K562 (cell line): ENCODE results near the gene PSMA5. TPM values are rescaled to one million over a fixed set of nuclear protein-coding genes. Genes with fewer than 3 reads are reported as not detected.

Source experiments
- ASH1L ChIP-seq: fragments of 450-650 bp; IDR thresholded peaks from 2 replicates; pipeline ENCODE4 v1.6.1; 2018; ENCODE audit warnings: borderline replicate concordance, mild to moderate bottlenecking, low read depth; ENCODE audit not compliant: partially characterized antibody
- CBX1 ChIP-seq: sonication (generic); IDR thresholded peaks from 2 replicates; pipeline ENCODE4 v1.6.1; 2016; ENCODE audit warnings: antibody characterized with exemption, low read depth, mild to moderate bottlenecking
- CXXC5 ChIP-seq: fragments of 250-450 bp; sonication (Bioruptor Pico); IDR thresholded peaks from 2 replicates; pipeline ENCODE4 v1.8.0; 2022; ENCODE audit warnings: inconsistent platforms, mild to moderate bottlenecking, moderate library complexity
- ELF1 ChIP-seq: fragments of 200-800 bp; sonication (Bioruptor generic); IDR thresholded peaks from 2 replicates; pipeline ENCODE4 v1.6.1; 2016; ENCODE audit warnings: missing genetic modification characterization, missing compliant biosample characterization
- ELF2 ChIP-seq: fragments of 250-450 bp; sonication (Bioruptor Pico); IDR thresholded peaks from 2 replicates; pipeline ENCODE4 v1.5.0; 2021; ENCODE audit warnings: mild to moderate bottlenecking
- ETS1 ChIP-seq: conservative IDR thresholded peaks from 2 replicates; pipeline ENCODE4 v1.6.1; 2011; ENCODE audit warnings: low read depth, mild to moderate bottlenecking, low read length; ENCODE audit not compliant: control insufficient read depth
- HOXB6 ChIP-seq: fragments of 250-450 bp; sonication (Bioruptor Pico); IDR thresholded peaks from 2 replicates; pipeline ENCODE4 v1.5.1; 2022; ENCODE audit warnings: mild to moderate bottlenecking, borderline replicate concordance
- KAT7 ChIP-seq: sonication (generic); formaldehyde crosslinking; IDR thresholded peaks from 2 replicates; pipeline ENCODE4 v1.8.0; 2022; ENCODE audit warnings: missing genetic modification reagents, mild to moderate bottlenecking, borderline replicate concordance
- KLF10 ChIP-seq: fragments of 250-450 bp; sonication (Bioruptor Pico); IDR thresholded peaks from 2 replicates; pipeline ENCODE4 v1.6.1; 2021; ENCODE audit warnings: matching md5 sums
- LARP7 ChIP-seq: fragments of 450-650 bp; IDR thresholded peaks from 2 replicates; pipeline ENCODE4 v1.6.1; 2016
- NR2C2 ChIP-seq, 2 experiments: fragments of 200-800 bp in 1 of 2; sonication (Bioruptor generic) in 1 of 2; sonication (generic) in 1 of 2; formaldehyde crosslinking in 1 of 2; IDR thresholded peaks; 2 replicates each; pipeline versions ENCODE4 v1.6.1 to v1.8.0; 2016 to 2022; ENCODE audit warnings: mild to moderate bottlenecking in 1 of 2, missing compliant biosample characterization in 1 of 2, missing genetic modification characterization in 1 of 2, missing genetic modification reagents in 1 of 2
- RBFOX2 ChIP-seq: fragments of 200-400 bp; formaldehyde crosslinking; IDR thresholded peaks from 2 replicates; pipeline ENCODE4 v1.6.1; 2017; ENCODE audit warnings: low read depth, mild to moderate bottlenecking, low read length, moderate library complexity
- RNF2 ChIP-seq: sonication (generic); IDR thresholded peaks from 2 replicates; pipeline ENCODE4 v1.6.1; 2016
- SMAD4 ChIP-seq: fragments of 250-450 bp; sonication (Bioruptor Pico); conservative IDR thresholded peaks from 2 replicates; pipeline ENCODE4 v1.8.0; 2021; ENCODE audit warnings: inconsistent platforms, mild to moderate bottlenecking, moderate library complexity
- SMARCA4 ChIP-seq: fragments of 450-650 bp; IDR thresholded peaks from 2 replicates; pipeline ENCODE4 v1.6.1; 2016
- SPI1 ChIP-seq: IDR thresholded peaks from 2 replicates; pipeline ENCODE4 v1.6.1; 2011; ENCODE audit warnings: low read depth, low read length, control low read depth, borderline replicate concordance
- SRSF9 ChIP-seq: fragments of 200-400 bp; formaldehyde crosslinking; IDR thresholded peaks from 2 replicates; pipeline ENCODE4 v1.6.1; 2017; ENCODE audit warnings: low read depth, low read length, borderline replicate concordance
- TAF1 ChIP-seq: IDR thresholded peaks from 2 replicates; pipeline ENCODE4 v1.6.1; 2011; ENCODE audit warnings: mild to moderate bottlenecking, low read length, moderate library complexity; ENCODE audit not compliant: insufficient read depth, control insufficient read depth, severe bottlenecking; ENCODE audit errors: extremely low read depth
- ZC3H11A ChIP-seq: IDR thresholded peaks from 2 replicates; pipeline ENCODE4 v1.6.1; 2012; ENCODE audit warnings: low read depth, low read length, improper control_type of control experiment
- ZNF766 ChIP-seq: fragments of 200-800 bp; sonication (Bioruptor generic); conservative IDR thresholded peaks from 2 replicates; pipeline ENCODE4 v1.6.1; 2016; ENCODE audit warnings: missing genetic modification characterization, missing compliant biosample characterization
- polyA plus RNA-seq, 8 experiments: library from polyadenylated mRNA; depleted of rRNA in 4 of 8; stranded (reverse) in 5 of 8; unstranded in 3 of 8; fragments of >200 nt; fragmentation: Nextera tagmentation in 2 of 8; fragmentation: Illumina TruSeq in 1 of 8; extraction: Ambion mirVana in 2 of 8; extraction: Trizol in 1 of 8; gene quantifications; 2 replicates each; pipeline versions ENCODE4 v1.2.1 to v1.2.3, GENCODE V29; 2011 to 2014; ENCODE audit warnings: inconsistent platforms in 1 of 8, missing spikeins in 1 of 8
- total RNA-seq, 7 experiments: library from RNA; depleted of rRNA in 6 of 7; stranded (reverse); fragments of >200 nt in 6 of 7; fragmentation: Illumina TruSeq in 2 of 7; extraction: Trizol in 2 of 7; gene quantifications; 2 replicates each; pipeline versions ENCODE4 v1.2.1 to v1.2.3, GENCODE V29; 2011 to 2021; ENCODE audit warnings: low replicate concordance in 1 of 7
- TF ChIP-seq, protein P1 (sequence below): fragments of 450-650 bp; IDR thresholded peaks from 2 replicates; pipeline ENCODE4 v1.6.1; 2014; ENCODE audit warnings: low read depth, mild to moderate bottlenecking, moderate library complexity, borderline replicate concordance
- TF ChIP-seq, protein P2 (sequence below), 2 experiments: fragments of 450-650 bp; conservative IDR thresholded peaks; 2 replicates each; pipeline ENCODE4 v1.6.1; 2017; ENCODE audit warnings: mild to moderate bottlenecking in 2 of 2, moderate library complexity in 2 of 2

The PSMA5 gene
- total and polyA plus RNA-seq, 9 of the 15 experiments (the other 6 are each of a cell fraction or from before 2014, with no cell fraction given) = 82.6 to 542 (median 287) TPM

- TF ChIP-seq ELF2 (peak; percentile 68; the same call in 1 of the 2 replicates), RNF2 (no peak), CXXC5 (CRISPR knock-in tag) (0 out of 2 replicates have a peak, but pooled peaks have one; percentile 26), ASH1L (peak; percentile 59), ELF1 (tag) (peak; percentile 89), SRSF9 (no peak), ETS1 (0 out of 2 replicates have a peak, but pooled peaks have one; percentile 44), HOXB6 (no peak), TAF1 (peak; percentile 78), SMAD4 (CRISPR knock-in tag) (peak; percentile 84), RBFOX2 (peak; percentile 61), ZC3H11A (no peak), ZNF766 (CRISPR knock-in tag) (peak; percentile 79), LARP7 (no peak), KLF10 (no peak), SMARCA4 (0 out of 2 replicates have a peak, but pooled peaks have one; percentile 25), CBX1 (no peak), SPI1 (peak; percentile 17; the same call in 1 of the 2 replicates), NR2C2 (CRISPR knock-in tag; IDR thresholded peaks at IDR 0.05) (peak; percentile 39; the same call in 1 of the 2 replicates), NR2C2 (tag; IDR thresholded peaks at IDR 0.05) (peak; percentile 98), KAT7 (no peak)
- TF ChIP-seq, protein P1, sequence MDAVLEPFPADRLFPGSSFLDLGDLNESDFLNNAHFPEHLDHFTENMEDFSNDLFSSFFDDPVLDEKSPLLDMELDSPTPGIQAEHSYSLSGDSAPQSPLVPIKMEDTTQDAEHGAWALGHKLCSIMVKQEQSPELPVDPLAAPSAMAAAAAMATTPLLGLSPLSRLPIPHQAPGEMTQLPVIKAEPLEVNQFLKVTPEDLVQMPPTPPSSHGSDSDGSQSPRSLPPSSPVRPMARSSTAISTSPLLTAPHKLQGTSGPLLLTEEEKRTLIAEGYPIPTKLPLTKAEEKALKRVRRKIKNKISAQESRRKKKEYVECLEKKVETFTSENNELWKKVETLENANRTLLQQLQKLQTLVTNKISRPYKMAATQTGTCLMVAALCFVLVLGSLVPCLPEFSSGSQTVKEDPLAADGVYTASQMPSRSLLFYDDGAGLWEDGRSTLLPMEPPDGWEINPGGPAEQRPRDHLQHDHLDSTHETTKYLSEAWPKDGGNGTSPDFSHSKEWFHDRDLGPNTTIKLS = no peak
- TF ChIP-seq, protein P2, sequence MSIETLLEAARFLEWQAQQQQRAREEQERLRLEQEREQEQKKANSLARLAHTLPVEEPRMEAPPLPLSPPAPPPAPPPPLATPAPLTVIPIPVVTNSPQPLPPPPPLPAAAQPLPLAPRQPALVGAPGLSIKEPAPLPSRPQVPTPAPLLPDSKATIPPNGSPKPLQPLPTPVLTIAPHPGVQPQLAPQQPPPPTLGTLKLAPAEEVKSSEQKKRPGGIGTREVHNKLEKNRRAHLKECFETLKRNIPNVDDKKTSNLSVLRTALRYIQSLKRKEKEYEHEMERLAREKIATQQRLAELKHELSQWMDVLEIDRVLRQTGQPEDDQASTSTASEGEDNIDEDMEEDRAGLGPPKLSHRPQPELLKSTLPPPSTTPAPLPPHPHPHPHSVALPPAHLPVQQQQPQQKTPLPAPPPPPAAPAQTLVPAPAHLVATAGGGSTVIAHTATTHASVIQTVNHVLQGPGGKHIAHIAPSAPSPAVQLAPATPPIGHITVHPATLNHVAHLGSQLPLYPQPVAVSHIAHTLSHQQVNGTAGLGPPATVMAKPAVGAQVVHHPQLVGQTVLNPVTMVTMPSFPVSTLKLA (conservative IDR thresholded peaks at IDR 0.05) = peak; percentile 48 to 81; a peak in 3 of 4 replicates
Measured at GRCh38 chr1:109392788-109393616, 33.2 kb downstream of the PSMA5 start (continued).
